Stomach (tissue), 9 donors: Measurements from ENCODE around the gene RNF225. TPM values are rescaled to one million over a fixed set of nuclear protein-coding genes. Genes with fewer than 3 reads are reported as not detected.

ENCODE experiments used
- DNase-seq, 2 donors: peaks; one replicate each; pipeline versions ENCODE4 v3.0.0 to v3.0.0-alpha.2; 2013 to 2019
- H3K27ac ChIP-seq, 5 donors: fragments of 200-600 bp in 4 of 5; sonication (generic) in 4 of 5; one replicate each; pipeline ENCODE4 v1.5.1; 2013 to 2019; ENCODE audit warnings: mild to moderate bottlenecking in 1 of 5, moderate library complexity in 1 of 5
- H3K27me3 ChIP-seq, 3 donors: fragments of 200-600 bp; sonication (generic); one replicate each; pipeline ENCODE4 v1.5.1; 2017 to 2019; ENCODE audit warnings: mixed run types in 1 of 3
- H3K36me3 ChIP-seq, 4 donors: fragments of 200-600 bp; sonication (generic); 1 replicate in 3 of 4; 2 replicates in 1 of 4; pipeline ENCODE4 v1.5.1; 2016 to 2019
- H3K4me1 ChIP-seq, 4 donors: fragments of 200-600 bp; sonication (generic); one replicate each; pipeline ENCODE4 v1.5.1; 2016 to 2019
- H3K4me3 ChIP-seq, 4 donors: fragments of 200-600 bp; sonication (generic) in 3 of 4; one replicate each; pipeline ENCODE4 v1.5.1; 2016 to 2019; ENCODE audit warnings: mild to moderate bottlenecking in 1 of 4
- H3K9me3 ChIP-seq, 4 donors: fragments of 200-600 bp; sonication (generic); one replicate each; pipeline ENCODE4 v1.5.1; 2016 to 2019
- CTCF ChIP-seq, 7 experiments: fragments of 450-650 bp in 4 of 7; fragments of 200-600 bp in 3 of 7; sonication (generic) in 3 of 7; IDR thresholded peaks; one replicate each; pipeline ENCODE4 v1.5.1; 2016 to 2019; ENCODE audit warnings: antibody characterized with exemption in 7 of 7, control low read depth in 2 of 7, mild to moderate bottlenecking in 1 of 7
- EP300 ChIP-seq: sonication (generic); formaldehyde crosslinking; IDR thresholded peaks from one replicate; pipeline ENCODE4 v1.6.1; 2017; ENCODE audit warnings: antibody characterized with exemption
- POLR2A ChIP-seq, 4 donors: fragments of 450-650 bp; IDR thresholded peaks; one replicate each; pipeline ENCODE4 v1.6.1; 2016; ENCODE audit warnings: antibody characterized with exemption in 4 of 4, control low read depth in 2 of 4, mild to moderate bottlenecking in 1 of 4, moderate library complexity in 1 of 4
- POLR2AphosphoS5 ChIP-seq, 3 donors: sonication (generic); formaldehyde crosslinking; IDR thresholded peaks; one replicate each; pipeline ENCODE4 v1.6.1; 2016; ENCODE audit warnings: antibody characterized with exemption in 3 of 3
- WGBS, 5 donors: extraction: QIAGEN DNeasy Blood & Tissue Kit in 3 of 5; methylation state at CpG; one replicate each; pipeline versions ENCODE4 v1.1.5 to v1.1.7; 2013 to 2018; 5-methylcytosine and 5-hydroxymethylcytosine counted together
- intact Hi-C: fragments of 100-400 bp; cut with DNase I; formaldehyde crosslinking; loops from one replicate; pipeline ENCODE4 v1.15.1; 2023; ENCODE audit warnings: low total_unique reads
- polyA plus RNA-seq, 3 donors: library from polyadenylated mRNA; stranded (reverse); fragments of 200-250 nt; gene quantifications; one replicate each; pipeline ENCODE4 v1.2.3, GENCODE V29; 2013
- total RNA-seq, 5 donors: library from RNA; depleted of rRNA; stranded (reverse); fragments of >200 nt; gene quantifications; one replicate each; pipeline versions ENCODE4 v1.1.0 to v1.2.3, GENCODE V29; 2014 to 2016
- donor health status: healthy with polysubstance abuse.
- donor health status: Bipolar disorder and iron deficiency.
- donor health status: healthy.

RNF225 gene
- total and polyA plus RNA-seq, 8 donors, result 0.13 TPM; not detected in 7

DNA sequence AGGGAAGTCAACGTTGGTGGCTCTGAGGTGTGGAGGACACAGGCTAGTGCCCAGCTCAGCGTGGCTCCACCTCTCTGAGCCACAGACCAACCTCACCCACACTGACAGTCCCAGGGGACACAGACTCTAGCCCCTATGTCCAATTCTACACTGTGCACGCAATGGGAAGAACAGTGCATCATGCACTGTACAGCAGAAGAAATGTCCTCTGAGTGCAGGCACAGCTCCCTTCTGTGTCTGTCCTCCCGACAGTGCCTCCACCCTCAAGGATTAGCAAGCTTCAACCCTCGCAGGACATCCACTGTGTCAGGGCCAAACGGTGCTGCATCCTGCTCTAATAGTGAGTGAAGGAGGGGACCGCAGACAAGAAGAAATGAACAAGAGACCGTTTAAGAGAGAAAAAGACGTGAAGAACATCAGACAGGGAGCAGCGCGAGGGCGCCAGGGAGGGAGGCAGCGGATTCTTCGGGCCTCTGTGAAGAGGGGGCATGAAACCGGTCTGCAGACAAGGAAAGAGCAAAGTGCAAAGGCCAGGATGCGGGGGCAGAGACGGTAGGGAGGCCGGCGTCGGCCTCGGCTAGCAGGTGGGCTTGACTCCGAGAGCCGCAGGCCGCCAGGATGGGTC, 15.3 kb upstream of the RNF225 start:
- peak overlapping the region; percentile 94 to 99 (median 97) for H3K27ac ChIP-seq
- H3K9me3 ChIP-seq, result no peaks in the 10 kb centered on the region
- no peaks in the 10 kb centered on the region for H3K27me3 ChIP-seq
- TF ChIP-seq CTCF (IDR thresholded peaks at IDR 0.05) (no peak), POLR2AphosphoS5 (IDR thresholded peaks at IDR 0.05) (no peak), POLR2A (IDR thresholded peaks at IDR 0.05) (no peak), EP300 (no peak)
- DNase-seq, result no peak
- peak overlapping the region; percentile 75 to 96 (median 90) for H3K4me3 ChIP-seq
- WGBS, 5 donors, result 3 to 8% (median 5%) methylated on average over 22 to 24 of the region's 24 CpGs
- H3K4me1 ChIP-seq, result peaks cover 19 to 33% (median 29%) of the 10 kb centered on the region in 4 donors
- no peaks in the 10 kb centered on the region for H3K36me3 ChIP-seq
- intact Hi-C loops, result no loop called here

- Histone ChIP-seq H3K27ac (peak within 1 kb of the TSS; percentile 94 to 99 (median 97)), H3K36me3 (no peaks in the 10 kb centered on the region), H3K4me3 (peak within 1 kb of the TSS; percentile 75 to 96 (median 90)), H3K27me3 (no peaks in the 10 kb centered on the region), H3K9me3 (no peaks in the 10 kb centered on the region), H3K4me1 (peaks cover 25 to 40% (median 36%) of the 10 kb centered on the region in 4 donors)
- 0 to 1% (median 1%) methylated on average over 31 to 83 of the region's 83 CpGs for WGBS, 5 donors
- TF ChIP-seq CTCF (IDR thresholded peaks at IDR 0.05) (no peak), POLR2AphosphoS5 (IDR thresholded peaks at IDR 0.05) (peak; percentile 3 to 86 (median 76)), POLR2A (IDR thresholded peaks at IDR 0.05) (peak in 2 of 4 donors; percentile 19 to 70), EP300 (no peak)
- intact Hi-C loops, result no loop called here
- DNase-seq, result peak; percentile 99 to 100
These were observed 14.6 kb upstream of the RNF225 start, which contains the start of gene ZNF837 for GRCh38 chr19:58380662-58381459. ZNF837 (minus strand) TSS chr19:58381030; CDS start chr19:58369332, 11,698 bp downstream.

DNA sequence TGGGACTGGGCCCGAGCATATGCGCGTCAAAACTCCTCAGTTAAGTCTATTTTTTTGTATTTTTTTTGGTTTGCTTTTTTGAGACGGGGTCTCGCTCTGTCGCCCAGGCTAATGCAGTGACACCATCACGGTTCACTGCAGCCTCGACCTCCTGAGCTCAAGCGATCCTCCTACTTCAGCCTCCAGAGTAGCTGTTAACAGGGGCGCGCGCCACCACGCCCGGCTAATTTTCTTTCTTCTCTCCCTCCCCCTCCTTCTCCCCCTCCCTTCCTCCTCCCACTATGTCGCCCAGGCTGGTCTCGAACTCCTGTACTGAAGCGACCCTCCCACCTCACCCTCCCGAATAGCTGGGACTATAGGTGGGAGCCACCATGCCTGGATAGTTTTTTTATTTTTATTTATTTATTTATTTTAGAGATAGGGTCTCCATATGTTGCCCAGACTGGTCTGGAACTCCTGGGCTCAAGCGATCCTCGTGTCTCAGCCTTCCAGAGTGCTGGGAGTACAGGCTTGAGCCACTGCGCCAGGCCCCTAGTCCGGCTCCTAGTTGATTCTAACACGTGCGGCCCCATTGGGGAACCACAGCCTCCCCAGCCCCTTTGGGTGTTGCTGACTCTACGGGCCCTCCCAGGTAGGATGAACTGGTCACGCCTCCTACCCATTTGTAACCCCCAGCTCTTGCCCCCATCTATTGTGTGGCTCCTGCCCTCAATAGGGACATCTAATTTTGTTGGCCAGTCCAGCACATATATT, 13.8 kb upstream of the RNF225 start:
- Histone ChIP-seq H3K36me3 (no peaks in the 10 kb centered on the region), H3K9me3 (no peaks in the 10 kb centered on the region), H3K4me3 (peak overlapping the region; percentile 75 to 96 (median 90)), H3K27me3 (no peaks in the 10 kb centered on the region), H3K27ac (peak overlapping the region; percentile 68 to 99 (median 96)), H3K4me1 (peaks cover 32 to 45% (median 44%) of the 10 kb centered on the region in 4 donors)
- intact Hi-C loops, result no loop called here
- WGBS, 5 donors, result 26 to 32% (median 28%) methylated on average over 26 of the region's 26 CpGs
- no peak for TF ChIP-seq POLR2A (IDR thresholded peaks at IDR 0.05)
- no peak for TF ChIP-seq EP300
- TF ChIP-seq CTCF (IDR thresholded peaks at IDR 0.05), result no peak
- no peak for TF ChIP-seq POLR2AphosphoS5 (IDR thresholded peaks at IDR 0.05)
- DNase-seq, result no peak

DNA sequence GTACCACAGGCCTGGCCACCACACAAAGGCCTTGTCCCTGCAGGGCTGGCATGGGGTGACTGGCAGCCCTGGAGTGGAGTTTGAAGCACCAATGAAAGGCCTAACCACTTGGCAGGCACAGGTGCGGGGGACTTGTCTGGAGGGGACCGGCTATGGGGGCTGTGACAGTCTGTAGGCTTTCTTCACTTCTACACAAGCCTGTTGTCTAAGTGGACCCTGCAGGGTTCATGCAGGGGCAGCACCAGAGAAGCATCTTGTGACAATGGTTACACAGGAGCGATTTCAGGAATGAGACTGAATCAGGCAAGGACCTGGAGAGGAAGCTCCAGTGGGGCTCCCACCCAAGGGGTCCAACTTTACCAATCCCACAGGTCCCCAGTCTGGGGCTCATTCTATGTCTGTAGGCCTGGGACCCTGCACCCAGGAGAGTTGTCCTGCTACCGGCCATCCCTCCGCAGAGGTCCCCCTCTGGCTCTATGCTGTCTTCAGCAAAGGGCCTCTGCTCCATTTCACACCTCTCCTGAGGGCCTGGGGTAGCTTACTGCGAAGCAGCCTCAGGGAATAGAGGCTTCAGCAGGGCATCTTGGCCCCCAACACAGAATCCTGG, 12.4 kb upstream of the RNF225 start:
- H3K4me1 ChIP-seq, result peaks cover 37 to 53% (median 51%) of the 10 kb centered on the region in 4 donors
- no peaks in the 10 kb centered on the region for H3K9me3 ChIP-seq
- intact Hi-C loops, result no loop called here
- peak in 1 of 2 donors; percentile 4 for DNase-seq
- no peak overlapping the region for H3K27ac ChIP-seq
- H3K36me3 ChIP-seq, result peaks cover 0 to 2% (median 1%) of the 10 kb centered on the region in 4 donors
- TF ChIP-seq EP300 (no peak), POLR2A (IDR thresholded peaks at IDR 0.05) (no peak)
- H3K27me3 ChIP-seq, result no peaks in the 10 kb centered on the region
- H3K4me3 ChIP-seq, result no peak overlapping the region
- WGBS, 5 donors, result 93 to 97% (median 94%) methylated on average over 4 to 6 of the region's 6 CpGs
